Epithelial cell of proximal tubule (primary cell): ENCODE data around the gene GLS2. TPM values are rescaled to one million over a fixed set of nuclear protein-coding genes. Genes with fewer than 3 reads are reported as not detected.

Experiments
- DNase-seq: peaks from one replicate; pipeline ENCODE4 v3.0.0-alpha.2; 2011; ENCODE audit warnings: low read depth
- H3K4me3 ChIP-seq: 2 replicates; pipeline ENCODE4 v1.5.1; 2011; ENCODE audit warnings: low read depth, mild to moderate bottlenecking, low read length
- total RNA-seq: library from RNA; depleted of rRNA; stranded (reverse); fragments of >200 nt; gene quantifications from 2 replicates; pipeline ENCODE4 v1.2.3, GENCODE V29; 2015
- TF ChIP-seq, protein P1 (sequence below): conservative IDR thresholded peaks from 2 replicates; pipeline ENCODE4 v1.5.1; 2012; ENCODE audit warnings: low read depth, mild to moderate bottlenecking, low read length

The GLS2 gene
- total RNA-seq, 1 donor from 2014 or later = 2.9 TPM

DNA sequence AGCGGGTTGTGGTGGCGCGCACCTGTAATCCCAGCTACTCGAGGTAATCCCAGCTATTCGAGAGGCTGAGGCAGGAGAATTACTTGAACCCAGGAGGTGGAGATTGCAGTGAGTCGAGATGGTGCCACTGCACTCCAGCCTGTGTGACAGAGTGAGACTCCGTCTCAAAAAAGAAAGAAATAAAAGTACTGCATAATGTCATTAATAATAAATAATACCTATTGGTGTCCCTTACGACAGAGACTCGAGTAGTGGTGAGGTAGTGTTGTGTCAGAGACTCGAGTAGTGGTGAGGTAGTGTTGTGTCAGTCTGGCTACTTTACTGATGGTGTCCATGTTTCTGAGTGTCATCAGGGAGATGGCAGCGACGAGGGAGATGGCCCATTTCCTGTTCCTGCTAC is 1.3 kb downstream of the GLS2 start:
- TF ChIP-seq, protein P1, sequence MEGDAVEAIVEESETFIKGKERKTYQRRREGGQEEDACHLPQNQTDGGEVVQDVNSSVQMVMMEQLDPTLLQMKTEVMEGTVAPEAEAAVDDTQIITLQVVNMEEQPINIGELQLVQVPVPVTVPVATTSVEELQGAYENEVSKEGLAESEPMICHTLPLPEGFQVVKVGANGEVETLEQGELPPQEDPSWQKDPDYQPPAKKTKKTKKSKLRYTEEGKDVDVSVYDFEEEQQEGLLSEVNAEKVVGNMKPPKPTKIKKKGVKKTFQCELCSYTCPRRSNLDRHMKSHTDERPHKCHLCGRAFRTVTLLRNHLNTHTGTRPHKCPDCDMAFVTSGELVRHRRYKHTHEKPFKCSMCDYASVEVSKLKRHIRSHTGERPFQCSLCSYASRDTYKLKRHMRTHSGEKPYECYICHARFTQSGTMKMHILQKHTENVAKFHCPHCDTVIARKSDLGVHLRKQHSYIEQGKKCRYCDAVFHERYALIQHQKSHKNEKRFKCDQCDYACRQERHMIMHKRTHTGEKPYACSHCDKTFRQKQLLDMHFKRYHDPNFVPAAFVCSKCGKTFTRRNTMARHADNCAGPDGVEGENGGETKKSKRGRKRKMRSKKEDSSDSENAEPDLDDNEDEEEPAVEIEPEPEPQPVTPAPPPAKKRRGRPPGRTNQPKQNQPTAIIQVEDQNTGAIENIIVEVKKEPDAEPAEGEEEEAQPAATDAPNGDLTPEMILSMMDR = no peak
- DNase-seq = no peak
- H3K4me3 ChIP-seq = no peak overlapping the region

DNA sequence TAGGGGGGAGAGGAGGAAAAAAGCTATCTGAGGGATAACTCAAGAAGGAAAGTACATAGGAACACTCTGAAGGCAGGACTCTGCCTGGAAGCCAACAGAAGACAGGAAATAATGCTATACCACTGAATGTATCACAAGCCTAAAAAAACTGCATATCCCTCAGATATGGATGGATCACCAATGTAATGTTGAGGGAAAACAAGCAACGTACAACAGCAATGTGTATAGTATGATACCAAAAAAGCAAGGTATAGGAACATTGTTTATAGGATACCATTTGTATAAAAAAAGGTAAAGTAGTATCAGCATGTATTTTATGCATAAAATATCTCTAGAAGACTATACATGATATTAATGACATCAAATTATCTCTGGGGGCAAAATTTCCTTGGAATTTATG is 3.4 kb downstream of the GLS2 start:
- TF ChIP-seq, protein P1 = no peak

DNA sequence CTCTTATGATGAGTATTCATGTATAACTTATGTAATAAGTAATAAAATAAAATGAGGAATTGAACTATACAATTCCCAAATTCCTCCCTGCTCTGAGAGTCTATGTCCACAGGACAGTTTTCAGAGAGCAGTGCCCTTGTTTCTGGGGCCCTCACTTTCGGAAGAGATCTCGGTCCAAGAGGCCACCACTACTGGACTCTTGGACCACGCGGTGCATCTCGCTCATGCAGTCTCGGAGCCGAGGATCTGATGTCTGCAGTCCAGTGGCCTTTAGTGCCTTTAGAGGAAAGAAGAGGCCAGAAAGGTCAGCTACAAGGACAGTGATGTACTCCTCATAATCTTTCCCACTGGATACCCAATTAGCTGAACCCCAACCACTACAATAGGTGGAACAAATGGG is 8.3 kb downstream of the GLS2 start:
- DNase-seq = no peak
- no peak overlapping the region for H3K4me3 ChIP-seq
- TF ChIP-seq, protein P1 = no peak

More for the DNA sequence above, 3.4 kb downstream of the GLS2 start:
- DNase-seq = no peak
- H3K4me3 ChIP-seq = no peak overlapping the region

DNA sequence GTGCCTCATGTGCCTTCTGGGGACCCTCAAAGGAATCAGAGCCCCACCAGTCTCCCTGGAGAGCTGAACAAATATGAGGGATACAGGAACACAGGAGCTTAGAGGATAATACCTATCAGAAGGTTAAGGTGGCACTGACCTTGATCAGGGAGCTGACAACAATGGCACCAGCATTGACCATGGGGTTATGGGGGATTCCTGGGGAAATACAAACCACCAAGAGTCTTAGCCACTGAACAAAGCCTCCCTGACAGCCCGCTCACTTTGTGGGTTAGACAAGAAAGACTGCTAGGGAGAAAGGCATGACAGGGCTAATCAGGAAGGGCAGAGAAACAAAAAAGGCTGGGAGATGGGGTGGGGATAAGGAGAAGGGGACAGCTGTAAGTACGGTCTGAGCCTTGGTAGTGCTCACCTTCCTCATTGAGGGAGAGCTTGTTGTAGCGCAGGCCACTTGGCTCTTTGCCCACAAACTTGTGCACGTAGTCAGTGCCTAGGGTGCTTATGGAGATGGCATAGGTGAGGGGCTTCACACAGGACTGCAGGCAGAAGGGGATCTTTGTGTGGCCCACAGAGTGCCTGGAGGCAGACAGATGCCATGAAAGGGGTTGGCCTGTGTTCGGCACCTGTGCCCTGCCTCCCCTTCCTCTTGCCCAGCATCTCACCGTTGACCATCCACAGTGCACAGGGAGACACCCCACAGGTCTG is 10.3 kb downstream of the GLS2 start:
- TF ChIP-seq, protein P1 = no peak
- DNase-seq = no peak
- H3K4me3 ChIP-seq = no peak overlapping the region

DNA sequence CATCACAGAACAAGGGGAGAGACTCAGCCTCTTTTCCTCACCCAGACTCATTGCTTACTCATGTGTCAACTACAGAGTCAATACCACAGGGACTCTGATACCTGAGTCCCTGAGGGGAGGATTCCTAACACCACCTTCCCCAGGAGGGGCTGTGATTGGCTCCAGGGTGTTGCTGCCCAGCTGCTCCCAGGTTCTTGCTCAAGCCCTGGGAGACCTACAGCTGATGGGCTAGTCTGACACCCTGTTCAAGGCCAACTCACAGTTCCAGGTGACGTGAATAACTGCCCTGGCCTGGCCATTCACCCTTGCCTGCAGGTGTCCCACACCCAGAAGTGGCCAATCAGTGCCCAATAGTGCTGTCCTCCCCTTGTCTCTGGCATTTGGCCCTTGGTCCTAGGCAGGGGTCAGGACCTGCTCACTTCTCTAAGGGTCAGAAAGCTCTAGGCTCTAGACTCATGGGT is 11.0 kb downstream of the GLS2 start:
- TF ChIP-seq, protein P1 = no peak
- DNase-seq = no peak
- H3K4me3 ChIP-seq = no peak overlapping the region

DNA sequence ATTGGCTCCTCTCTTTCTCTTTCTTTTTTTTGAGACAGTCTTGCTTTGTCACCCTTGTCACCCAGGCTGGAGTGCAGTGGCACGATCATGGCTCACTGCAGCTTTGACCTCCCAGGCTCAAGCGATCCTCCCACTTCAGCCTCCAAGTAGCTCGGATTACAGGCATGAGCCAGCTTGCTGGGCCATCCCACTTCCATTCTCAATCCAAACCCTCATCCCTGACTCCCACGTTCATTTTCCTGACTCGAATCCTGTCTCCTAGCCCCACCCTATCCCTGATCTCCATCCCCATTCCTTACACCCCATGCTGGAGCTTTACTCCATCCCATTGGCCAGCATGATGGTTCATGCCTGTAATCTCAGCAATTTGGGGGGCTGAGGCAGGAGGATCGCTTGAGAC is 11.8 kb downstream of the GLS2 start:
- TF ChIP-seq, protein P1 = no peak
- H3K4me3 ChIP-seq = no peak overlapping the region

DNA sequence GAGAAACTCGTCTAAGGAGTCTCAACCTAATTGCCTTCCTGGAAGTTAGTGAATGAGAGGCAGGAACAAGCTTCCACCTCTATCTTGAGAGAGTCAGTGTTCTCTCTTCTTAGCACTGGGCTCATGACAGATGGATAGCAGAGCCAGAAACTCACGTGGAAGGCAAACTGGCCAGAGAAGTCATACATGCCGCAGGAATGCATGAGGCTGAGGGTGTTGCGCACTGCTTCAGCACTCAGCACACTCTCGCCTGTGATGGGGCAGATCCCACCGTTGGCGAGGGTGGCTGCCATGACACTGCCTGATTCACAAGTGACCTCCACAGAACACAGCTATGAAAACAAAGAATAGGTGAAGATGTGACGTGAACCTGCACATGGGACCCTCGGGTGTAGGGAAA is 13.6 kb downstream of the GLS2 start:
- DNase-seq = no peak
- TF ChIP-seq, protein P1 = no peak

More for the DNA sequence above, 11.8 kb downstream of the GLS2 start:
- no peak for DNase-seq

More for the DNA sequence above, 13.6 kb downstream of the GLS2 start:
- no peak overlapping the region for H3K4me3 ChIP-seq
